GM21825 (cell line): ENCODE measurements around the gene PNPLA4.

Source experiments
- ATAC-seq: cut with Tn5 transposase; IDR thresholded peaks from one replicate; pipeline ENCODE4 v1.9.1; 2021; ENCODE audit warnings: mild to moderate bottlenecking, moderate library complexity; ENCODE audit not compliant: unreplicated experiment

Gene PNPLA4

GRCh38 chrX:7876957-7877356 lies 50.3 kb downstream of the PNPLA4 start:
- no peak for ATAC-seq

GRCh38 chrX:7872042-7872441 lies 55.2 kb downstream of the PNPLA4 start:
- ATAC-seq, result no peak

GRCh38 chrX:7852166-7852565 lies 75.0 kb downstream of the PNPLA4 start:
- no peak for ATAC-seq
